ENCODE data around the gene LRRFIP1.
A peak's percentile ranks its signal among the peaks of the same experiment; 100 is the strongest.
"Not testable (repeated sequence)": the region's sequence is repeated elsewhere in the genome, so short reads cannot be mapped to it uniquely, and the experiment has no call there.

The LRRFIP1 gene, protein sequence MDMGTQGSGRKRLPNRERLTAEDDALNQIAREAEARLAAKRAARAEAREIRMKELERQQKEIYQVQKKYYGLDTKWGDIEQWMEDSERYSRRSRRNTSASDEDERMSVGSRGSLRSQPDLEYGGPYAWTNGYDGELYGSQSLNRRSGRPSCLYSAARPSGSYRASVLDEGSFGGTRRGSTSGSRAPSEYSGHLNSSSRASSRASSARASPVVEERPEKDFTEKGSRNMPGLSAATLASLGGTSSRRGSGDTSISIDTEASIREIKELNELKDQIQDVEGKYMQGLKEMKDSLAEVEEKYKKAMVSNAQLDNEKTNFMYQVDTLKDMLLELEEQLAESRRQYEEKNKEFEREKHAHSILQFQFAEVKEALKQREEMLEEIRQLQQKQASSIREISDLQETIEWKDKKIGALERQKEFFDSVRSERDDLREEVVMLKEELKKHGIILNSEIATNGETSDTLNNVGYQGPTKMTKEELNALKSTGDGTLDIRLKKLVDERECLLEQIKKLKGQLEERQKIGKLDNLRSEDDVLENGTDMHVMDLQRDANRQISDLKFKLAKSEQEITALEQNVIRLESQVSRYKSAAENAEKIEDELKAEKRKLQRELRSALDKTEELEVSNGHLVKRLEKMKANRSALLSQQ

DNA sequence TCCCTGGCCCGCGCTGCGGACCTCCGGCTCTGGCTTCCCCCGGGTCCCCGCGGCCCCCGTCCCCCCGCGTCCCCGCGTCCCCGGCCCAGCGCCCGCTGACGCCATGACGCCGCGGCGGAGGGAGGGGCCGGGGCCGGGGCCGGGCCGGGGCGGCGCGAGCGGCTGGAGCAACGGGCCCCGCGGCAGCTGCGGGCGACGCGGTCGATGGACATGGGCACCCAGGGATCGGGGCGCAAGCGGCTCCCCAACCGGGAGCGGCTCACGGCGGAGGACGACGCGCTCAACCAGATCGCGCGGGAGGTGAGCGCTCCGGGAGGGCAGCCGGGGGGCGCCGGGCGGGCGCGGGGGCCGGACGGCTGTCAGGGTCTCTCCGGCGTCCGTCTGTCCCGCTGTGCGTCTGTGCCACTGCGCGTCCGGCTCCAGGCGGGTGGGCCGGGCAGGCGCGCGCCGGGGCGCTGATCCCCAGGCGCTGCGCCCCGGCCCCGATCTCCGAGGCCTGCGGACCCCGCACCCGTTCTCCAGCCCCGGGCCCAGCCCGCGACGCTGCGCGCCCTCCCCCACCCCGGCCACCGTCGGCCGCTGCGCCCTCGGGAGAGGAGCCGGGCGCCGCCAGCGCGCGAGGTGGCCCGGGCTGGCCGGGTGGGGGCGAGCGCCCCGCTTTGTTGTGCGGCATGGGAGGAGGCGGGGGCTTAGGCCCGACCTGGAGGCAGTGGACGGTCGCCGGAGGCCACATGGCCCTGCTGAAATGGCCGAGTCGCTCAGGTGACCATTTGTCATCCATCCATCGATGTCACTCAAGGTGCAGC, at the start of gene LRRFIP1:
LRRFIP1 (plus strand) TSS at position 147 of the 806 bp plus-strand sequence; CDS start at position 205, 58 bp downstream.
- DNase-seq (ENCODE audit: low read depth in 2 of 2) = no peak

DNA sequence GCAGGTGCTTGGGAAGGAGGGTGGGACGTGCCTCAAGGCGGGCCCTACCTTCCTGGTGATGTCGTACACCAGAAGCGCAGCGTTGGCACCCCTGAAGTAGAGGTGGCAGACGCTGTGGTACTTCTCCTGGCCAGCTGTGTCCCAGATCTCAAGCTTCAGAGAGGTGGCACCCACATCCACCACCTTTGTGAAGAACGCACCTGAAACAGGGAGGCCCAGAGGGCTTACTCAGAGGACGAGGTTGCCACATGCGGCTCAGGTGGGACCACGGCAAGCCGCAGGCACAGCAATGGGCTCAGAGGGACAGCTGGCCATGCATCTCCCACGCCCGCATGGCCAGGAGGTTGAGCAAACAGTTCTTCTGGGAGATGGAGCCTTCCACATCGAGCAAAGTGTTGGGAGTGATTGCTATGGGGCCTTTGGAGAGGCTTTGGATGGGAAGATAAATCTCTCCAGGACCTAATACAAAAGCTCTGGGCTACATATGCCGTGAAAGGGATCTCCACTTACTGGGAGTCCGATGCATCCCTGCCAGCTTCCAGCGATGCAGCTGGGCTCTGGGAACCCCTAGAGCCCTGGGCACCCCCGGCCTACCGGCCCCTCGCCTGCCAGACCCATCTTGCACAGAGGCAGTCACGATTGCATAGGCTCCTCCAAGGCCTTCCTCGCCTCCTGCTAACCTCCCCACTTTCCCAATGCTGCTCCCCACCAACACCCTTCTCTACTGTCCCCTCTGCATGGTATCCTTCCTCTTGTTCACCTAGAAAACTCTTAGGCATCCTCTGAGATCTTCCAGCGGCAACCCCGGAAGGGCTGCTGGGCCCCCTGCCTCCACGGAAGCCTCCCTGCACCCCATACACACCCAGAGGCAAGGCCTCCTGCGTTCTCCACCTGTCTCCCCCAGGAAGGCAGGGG, 49.2 kb upstream of the LRRFIP1 start:
- DNase-seq (ENCODE audit: low read depth in 2 of 2) = no peak

DNA sequence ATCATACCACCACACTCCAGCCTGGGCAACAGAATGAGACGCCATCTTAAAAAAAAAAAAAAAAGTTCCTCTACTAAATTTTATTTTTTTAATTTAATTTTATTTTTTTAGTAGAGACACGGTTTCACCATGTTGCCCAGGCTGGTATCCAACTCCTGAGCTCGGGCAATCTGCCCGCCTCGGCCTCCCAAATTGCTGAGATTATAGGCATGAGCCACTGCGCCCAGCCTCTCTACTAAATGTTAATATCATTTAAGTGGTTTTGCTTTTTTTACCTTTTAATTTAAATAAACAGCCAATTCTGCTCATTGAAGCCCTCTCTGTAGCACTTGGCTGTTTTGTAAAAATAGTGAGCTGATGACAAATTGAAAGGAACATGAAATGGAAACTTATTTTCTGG, 46.1 kb upstream of the LRRFIP1 start:
- no peak for DNase-seq (ENCODE audit: low read depth in 2 of 2)

DNA sequence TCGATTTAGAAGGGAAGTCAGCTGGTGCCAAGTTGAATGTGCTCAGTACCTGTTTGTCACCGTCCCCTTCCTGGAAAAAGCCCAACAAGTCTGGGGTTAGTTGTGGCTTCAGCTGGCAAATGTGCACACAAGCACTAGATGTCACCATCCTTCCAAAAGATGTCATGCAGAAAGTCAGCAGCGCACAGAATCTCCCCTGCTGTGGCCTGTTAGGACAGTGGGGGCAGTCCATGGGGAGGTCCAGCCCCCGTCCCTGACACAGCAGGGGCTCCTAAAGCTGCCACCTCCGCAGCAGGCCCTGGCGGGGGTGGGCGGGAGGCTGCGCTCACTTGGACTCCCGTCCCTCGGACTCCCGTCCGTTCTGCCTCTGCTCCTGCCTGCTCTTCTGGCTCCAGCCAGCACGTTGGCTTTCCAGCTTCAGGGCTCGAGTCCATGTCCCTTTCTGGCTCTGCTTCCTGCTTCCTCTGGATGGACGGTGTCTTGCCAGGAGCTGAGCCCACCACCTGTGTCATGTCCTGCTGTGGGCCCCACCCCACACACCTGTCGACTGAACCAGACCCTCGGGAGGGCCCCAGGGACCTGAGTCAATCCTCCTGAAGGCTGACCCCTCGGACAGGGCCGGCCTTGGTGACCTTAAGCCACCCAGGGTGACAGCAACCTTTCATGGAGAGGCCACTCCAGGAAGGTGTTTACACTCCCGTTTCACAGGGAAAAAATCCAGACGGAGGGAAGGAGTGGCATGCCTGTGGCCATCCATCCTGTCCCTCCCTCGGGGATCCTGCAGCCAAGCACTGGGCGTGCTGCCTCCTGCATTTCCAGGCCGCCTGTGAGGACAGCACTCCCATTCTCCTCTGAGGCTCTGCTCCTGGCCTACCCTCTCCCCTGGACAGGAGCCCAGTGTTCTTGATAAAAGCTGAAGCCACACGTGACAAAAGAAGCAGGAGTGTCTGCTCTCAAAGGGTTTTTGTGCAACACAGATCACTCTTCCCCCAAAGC, 45.3 kb upstream of the LRRFIP1 start:
- DNase-seq (ENCODE audit: low read depth in 2 of 2) = peak; percentile 53 to 56

DNA sequence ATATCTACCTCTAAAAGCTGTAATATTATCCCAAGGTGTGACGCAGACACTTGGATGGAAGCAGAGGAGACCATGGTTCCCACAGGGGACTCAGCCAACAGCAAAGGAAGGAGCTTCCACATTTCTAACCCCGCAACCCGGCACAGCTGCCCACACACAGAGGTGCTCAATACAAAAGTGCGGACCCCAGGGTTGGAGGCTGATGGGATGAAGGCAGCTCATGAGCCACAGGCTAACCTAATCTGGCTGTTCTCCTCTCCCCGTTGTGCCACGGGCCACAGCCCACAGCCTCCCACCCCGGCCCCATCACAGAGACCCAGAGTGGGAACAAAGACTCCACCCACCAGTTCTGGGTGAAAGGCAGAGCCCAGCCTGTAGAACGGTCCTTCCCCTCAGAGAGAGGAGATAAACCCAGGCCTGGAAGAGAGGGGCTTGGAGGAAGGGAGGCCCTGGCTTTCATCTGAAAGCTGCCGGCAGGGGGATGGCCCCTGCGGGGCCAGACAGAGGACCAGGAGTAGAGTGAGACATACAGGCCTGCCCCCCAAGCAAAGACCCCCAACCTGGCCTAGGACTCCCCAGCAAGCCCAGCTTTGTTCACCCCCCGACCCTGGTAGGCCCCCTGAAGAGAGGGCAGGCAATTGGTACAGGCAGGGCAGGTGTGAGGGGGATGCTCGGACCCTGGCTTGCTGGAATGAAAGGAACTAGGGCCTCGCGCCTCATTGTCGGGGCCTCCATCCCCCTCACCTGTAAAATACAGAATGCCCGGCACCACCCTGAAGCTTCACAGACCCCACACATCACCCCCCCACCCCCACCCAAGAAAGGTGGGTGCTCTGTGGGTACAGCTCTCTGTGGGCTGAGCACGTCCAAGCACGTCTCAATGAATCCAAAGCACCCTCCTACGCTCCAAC, 43.7 kb upstream of the LRRFIP1 start:
- no peak for DNase-seq (ENCODE audit: low read depth in 2 of 2)

DNA sequence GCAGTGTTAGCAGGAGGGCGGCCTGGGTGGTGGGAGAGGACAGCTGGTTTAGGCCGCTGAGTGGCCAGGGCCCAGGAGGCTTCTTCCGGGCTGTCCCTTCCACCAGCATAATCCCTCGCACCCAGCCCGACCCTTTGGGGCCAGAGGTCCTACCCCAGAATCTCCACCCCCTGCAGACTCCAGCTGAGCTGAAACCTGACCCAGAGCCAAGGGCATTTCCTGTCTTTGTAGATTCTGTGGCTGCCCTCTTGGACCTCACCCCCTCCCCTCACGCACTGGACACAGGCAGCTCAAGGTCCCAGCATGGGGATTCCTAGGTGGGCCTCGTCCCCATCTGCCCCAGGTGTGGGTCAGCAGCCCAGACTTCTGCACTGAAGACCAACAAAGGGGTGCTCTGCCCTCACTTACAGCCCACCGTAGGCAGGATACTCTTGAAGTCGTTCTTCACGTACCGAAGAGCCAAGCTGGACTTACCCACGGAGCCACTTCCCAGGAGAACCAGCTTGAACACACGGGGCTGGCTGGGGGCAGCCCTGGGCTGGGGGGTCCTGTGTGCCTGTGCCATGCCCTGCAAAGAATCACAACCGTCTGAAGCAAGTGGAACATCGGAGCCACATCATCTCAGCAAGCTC, 41.7 kb upstream of the LRRFIP1 start:
- no peak for DNase-seq (ENCODE audit: low read depth in 2 of 2)

DNA sequence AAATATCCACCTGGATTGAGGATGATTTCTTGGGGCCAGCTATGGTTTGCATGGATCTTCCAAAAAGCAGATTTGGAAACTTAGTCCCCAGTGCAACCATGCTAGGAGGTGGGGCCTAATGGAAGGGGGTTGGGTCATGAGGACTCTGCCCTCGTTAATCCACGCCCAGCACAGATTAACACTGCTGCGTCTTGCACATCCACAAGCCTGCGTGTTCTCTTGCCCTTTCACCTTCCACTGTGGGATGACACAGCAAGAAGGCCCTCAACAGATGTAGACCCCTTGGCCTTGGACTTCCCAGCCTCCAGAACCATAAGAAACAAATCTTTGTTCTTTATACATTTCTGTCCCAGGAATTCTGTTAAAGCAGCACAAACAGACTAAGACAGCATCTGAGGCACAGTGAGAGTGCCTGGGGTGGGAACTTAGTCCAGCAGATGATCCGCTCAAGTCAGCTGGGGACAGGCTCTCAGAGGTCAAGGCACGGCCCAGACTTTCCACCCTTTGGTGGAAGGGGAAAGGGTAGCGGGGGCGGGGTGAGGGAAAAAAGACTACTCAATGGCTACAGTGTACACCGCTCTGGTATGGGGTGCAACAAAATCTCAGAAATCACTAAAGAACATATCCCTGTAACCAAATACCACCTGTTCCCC, 39.2 kb upstream of the LRRFIP1 start:
- no peak for DNase-seq (ENCODE audit: low read depth in 2 of 2)

DNA sequence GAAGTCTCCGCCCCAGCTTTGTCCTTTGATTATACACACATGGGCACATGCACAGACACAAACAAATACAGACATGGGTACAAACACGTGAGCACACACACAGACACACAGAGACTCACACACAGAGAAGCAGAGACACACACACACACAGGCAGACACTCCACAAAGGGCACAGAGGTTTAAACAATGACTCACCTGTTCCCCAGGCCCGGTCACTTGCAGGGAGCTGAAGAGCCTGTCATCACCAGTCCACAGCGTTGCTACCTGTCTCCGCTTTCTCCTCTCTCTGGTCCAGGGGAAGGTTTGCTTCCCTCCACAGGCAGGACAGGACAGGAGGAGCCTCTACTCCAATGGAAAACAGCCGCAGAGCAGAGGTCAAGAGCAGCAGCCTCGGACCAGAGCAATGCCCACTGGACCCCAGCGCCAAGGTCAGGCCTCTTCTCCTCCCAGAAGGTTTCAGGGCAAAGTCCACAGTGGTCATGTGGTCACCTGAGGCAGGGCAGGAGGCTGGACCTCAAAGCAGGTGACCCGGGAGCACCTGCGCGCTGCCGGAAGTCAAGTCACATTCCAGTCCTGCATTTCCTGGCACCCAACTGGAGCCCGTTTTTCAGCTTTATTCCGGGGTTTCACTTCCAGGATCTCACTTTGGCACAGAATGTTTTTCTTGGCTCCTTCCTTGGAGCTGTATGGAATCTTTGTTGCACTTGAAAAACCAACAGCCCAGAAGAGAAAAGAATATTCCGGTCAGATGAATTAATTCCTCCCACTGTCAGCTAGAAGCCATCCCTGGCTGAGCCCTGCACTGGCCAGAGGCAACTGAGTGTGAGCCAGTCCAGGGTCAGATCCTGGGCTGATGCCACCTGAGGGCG, 36.9 kb upstream of the LRRFIP1 start, which contains the start of gene RAB17:
RAB17 (minus strand) TSS at position 463 of the 869 bp plus-strand sequence. CDS start 4,580 bp downstream, outside the sequence.
- no peak for DNase-seq (ENCODE audit: low read depth in 2 of 2)

DNA sequence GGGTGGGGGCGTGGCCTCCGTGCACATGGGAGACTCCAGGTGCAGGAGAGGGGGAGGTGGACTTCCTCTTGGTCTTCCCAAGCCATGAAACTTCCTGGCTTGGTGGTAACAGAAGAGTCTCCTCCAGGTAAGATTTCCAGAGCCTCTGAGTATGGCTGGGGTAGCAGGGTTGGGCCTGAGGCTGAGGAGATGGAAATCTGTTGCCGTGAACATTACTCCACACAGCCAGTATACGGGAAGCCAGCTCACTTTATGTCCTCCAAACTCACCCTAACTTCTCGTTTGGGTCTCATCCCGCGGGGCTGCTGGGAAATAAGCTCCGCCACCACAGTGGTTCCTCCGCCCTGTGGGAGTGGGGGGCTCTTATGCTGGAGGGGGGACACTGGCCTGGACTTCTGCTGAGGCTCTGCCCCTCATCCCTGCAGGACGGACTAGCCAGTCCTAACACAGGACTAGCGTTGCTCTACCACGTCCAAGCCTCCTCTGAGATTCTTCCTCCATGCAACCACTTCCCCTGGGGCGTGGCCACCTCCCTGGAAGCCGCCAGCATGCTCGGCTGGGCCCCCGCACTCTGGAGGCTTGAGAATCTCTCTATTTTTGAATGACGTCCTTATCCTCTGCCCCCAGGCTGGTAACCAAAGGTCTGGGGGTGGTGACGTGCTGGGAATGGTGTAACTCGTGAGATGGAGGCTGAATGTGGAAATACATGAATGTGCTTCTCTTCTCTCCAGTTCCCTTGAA, 36.1 kb upstream of the LRRFIP1 start:
- no peak for DNase-seq (ENCODE audit: low read depth in 2 of 2)

DNA sequence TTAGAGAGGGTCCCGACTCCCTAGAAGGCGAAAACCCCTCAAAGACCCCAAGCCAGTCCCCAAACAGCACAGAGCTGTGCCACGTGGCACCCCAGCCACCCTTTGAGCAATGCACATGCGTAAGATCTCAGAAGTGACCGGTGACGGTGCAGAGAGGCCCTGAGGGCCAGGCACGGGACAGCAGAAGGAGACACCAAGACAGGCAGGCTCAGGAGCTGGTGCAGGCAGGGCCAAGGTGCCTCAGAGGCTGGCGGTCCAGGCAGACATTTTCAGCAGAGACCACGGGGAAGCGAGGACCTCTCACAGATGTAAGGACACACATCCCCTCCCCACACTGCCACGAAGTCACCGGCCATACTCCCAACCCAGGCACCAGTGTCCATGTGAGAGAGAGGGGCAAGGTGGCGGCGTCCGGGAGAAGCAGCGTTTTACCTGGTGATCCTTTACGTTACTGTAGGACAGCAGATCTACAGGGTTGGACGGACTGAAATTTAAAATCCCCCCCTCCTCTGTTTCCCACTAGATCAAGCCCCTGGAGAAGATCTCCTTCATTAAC, 34.9 kb upstream of the LRRFIP1 start:
- DNase-seq (ENCODE audit: low read depth in 2 of 2) = no peak

DNA sequence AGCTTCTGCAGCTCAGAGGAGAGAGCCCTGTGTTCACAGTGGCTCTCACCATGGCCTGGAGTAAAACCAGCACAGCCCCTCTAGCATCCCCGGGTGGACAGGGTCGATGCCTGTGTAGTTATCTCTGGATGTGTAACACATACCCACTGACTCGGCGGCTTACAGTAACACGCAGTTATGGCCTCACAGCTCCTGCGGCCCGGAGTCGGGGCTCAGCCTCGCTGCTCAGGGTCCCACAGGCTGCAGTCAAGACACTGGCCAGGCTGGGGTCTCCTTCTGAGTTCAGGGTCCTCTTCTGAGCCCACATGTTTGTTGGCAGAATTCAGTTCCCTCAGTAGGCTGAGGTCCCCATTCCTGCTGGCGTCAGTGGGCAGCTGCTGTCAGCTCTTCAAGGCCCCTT, 34.4 kb upstream of the LRRFIP1 start:
- DNase-seq (ENCODE audit: low read depth in 2 of 2) = no peak

DNA sequence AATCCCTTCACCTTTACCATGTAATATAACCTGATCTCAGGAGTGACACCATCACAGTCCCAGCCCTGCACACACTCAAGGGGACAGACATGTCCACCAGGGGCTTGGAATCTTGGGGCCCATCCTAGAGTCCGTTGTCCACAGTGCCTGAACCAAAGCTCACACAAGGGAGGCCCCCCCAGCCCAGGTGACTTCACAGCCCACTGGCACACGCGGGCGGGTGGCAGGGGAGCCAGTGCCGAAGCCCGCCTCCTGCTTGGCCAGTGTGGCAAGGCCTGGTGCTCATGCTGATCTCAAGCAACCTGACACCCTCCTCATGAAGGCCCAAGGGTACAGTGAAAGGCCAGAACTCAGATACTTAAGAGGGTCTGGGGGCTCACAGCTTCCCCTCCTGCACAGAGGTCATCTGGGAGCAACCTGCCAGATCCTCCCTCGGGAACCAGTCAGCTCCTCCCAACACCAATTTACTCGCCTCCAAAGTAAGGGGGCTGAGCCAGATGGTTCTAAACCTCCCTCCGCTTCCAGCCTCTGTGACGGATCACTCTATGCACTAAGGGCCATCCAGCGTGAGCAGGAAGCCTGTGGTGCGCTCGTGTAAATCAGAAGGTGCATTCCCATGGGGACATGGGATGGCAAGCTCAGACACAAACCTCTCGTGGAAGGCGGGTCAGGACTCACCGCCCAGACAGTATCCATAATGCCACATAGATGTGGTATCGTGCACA, 33.6 kb upstream of the LRRFIP1 start:
- no peak for DNase-seq (ENCODE audit: low read depth in 2 of 2)

DNA sequence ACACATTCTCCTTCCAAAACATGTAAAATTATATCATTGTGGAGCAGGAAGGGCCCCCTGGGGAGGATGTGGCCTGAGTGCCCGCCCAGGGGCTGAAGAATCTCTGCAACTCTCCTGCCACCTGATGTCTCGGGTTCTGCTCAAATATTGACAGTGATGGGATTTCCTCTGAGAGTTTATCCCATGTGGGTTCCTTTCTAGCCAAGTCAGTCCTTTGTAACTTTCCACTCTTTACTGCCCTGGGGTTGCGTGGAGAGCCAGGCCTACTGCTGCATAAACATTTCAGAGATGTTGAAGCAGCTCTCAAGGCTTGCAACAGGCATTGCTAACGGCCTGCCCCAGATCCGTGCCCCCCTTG, 32.9 kb upstream of the LRRFIP1 start:
- DNase-seq (ENCODE audit: low read depth in 2 of 2) = no peak

DNA sequence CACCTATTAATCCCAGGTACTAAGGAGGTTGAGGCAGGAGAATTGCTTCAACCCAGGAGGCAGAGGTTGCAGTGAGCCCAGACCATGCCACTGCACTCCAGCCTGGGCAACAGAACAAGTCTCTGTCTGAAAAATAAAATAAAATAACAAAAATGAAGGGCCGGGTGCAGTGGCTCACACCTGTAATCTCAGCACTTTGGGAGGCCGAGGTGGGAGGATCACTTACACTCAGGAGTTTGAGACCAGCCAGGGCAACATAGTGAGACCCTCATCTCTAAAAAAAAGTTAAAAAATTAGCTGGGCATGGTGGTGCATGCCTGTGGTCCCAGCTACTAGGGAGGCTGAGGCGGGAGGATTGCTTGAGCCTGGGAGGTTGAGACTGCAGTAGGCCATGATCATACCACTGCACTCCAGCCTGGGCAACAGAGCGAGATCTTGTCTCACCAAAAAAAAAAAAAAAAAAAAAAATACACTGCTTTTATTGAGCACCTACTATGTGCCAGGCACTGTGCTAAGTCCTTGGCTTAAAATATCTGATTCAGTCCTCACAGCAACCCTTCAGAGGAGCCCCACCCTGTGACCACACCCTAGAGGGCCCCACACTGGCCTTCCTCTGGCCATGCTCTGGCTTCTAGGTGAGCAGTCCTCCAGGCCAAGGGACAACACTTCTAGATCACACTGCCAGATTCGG, 31.4 kb upstream of the LRRFIP1 start:
- DNase-seq (ENCODE audit: low read depth in 2 of 2) = not testable (repeated sequence)
